PC-9 (cell line): Measurements from ENCODE around the gene HLCS.

Experiments
- EZH2 ChIP-seq: fragments of 200-600 bp; sonication (generic); IDR thresholded peaks from 2 replicates; pipeline ENCODE4 v1.8.0; 2017; ENCODE audit warnings: antibody characterized with exemption, low read depth
- TF ChIP-seq, protein P1 (sequence below): fragments of 200-600 bp; sonication (generic); conservative IDR thresholded peaks from 2 replicates; pipeline ENCODE4 v1.6.1; 2017; ENCODE audit warnings: mixed run types, antibody characterized with exemption, mild to moderate bottlenecking, moderate library complexity

DNA sequence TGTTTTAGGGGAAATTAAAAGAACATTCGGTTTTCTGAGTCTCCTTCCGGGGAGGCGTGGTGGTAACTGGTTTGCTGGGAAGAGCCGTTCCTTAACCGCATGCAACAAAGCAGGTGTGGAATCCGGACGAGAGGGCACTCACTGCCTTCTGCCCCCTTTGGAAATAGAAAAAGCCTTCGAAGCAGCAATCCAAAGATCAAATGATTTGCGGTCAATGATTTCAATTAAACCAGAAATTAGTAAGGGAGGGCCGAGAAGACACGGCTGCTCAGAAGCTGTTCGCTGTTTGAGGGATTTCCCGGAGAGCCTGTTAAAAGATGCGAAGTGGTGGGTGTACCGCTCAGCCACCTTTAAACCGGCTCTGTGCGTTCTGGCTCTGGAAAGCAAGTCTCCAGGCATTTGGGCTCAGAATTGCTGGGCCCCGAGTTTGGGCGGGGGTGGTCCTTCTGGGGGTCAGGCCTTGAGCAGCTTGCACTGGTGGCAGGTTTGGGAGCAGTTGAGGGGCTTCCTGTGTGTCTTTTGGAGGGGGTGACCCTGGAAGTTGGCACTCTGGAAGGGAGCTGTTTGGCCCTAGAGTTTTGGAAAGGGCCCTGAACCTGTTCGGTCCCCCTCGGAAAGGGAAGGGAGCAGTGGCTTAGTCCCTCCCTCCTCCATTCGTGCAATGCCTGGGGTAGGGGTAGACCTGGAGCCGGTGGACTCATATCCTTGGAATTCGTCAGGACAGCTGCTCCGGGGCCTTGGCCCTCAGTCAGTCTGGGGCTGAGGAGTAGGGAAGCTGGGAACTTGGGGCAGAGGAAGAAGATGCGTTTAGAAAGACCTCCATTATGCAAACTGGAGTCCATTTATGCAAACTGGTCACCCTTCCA lies 264.5 kb downstream of the HLCS start:
- TF ChIP-seq, protein P1, sequence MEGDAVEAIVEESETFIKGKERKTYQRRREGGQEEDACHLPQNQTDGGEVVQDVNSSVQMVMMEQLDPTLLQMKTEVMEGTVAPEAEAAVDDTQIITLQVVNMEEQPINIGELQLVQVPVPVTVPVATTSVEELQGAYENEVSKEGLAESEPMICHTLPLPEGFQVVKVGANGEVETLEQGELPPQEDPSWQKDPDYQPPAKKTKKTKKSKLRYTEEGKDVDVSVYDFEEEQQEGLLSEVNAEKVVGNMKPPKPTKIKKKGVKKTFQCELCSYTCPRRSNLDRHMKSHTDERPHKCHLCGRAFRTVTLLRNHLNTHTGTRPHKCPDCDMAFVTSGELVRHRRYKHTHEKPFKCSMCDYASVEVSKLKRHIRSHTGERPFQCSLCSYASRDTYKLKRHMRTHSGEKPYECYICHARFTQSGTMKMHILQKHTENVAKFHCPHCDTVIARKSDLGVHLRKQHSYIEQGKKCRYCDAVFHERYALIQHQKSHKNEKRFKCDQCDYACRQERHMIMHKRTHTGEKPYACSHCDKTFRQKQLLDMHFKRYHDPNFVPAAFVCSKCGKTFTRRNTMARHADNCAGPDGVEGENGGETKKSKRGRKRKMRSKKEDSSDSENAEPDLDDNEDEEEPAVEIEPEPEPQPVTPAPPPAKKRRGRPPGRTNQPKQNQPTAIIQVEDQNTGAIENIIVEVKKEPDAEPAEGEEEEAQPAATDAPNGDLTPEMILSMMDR, result no peak
- no peak for TF ChIP-seq EZH2
